ENCODE measurements around the gene SLMAP.

GRCh38 chr3:57792198-57792597, 36.1 kb downstream of the SLMAP start:
- TF ChIP-seq POLR2A (IDR thresholded peaks at IDR 0.05): no peak
- TF ChIP-seq, protein P1, sequence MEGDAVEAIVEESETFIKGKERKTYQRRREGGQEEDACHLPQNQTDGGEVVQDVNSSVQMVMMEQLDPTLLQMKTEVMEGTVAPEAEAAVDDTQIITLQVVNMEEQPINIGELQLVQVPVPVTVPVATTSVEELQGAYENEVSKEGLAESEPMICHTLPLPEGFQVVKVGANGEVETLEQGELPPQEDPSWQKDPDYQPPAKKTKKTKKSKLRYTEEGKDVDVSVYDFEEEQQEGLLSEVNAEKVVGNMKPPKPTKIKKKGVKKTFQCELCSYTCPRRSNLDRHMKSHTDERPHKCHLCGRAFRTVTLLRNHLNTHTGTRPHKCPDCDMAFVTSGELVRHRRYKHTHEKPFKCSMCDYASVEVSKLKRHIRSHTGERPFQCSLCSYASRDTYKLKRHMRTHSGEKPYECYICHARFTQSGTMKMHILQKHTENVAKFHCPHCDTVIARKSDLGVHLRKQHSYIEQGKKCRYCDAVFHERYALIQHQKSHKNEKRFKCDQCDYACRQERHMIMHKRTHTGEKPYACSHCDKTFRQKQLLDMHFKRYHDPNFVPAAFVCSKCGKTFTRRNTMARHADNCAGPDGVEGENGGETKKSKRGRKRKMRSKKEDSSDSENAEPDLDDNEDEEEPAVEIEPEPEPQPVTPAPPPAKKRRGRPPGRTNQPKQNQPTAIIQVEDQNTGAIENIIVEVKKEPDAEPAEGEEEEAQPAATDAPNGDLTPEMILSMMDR (IDR thresholded peaks at IDR 0.05): no peak
- TF ChIP-seq POLR2AphosphoS5 (IDR thresholded peaks at IDR 0.05): no peak

Data from breast epithelium (tissue), 3 donors.